ENCODE data around the gene IFT88.

DNA sequence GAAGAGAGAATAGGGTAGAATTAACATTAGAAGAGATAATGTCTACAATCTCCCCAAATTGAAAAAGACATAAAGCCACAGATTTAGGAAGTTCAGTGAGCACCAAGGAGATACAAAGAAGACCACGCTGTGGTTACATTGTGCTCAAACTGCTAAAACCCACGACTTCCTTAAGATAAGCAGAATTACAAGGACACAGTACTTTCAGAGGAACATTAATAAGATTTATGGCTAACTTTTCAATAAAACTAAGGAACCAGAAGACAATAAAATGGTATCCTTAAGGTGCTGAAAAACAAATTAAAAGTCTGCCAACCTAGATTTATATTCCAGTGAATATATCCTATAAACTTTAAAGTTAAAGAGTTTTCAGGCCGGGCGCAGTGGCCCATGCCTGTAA is 129.1 kb downstream of the IFT88 start:
- TF ChIP-seq, protein P1, sequence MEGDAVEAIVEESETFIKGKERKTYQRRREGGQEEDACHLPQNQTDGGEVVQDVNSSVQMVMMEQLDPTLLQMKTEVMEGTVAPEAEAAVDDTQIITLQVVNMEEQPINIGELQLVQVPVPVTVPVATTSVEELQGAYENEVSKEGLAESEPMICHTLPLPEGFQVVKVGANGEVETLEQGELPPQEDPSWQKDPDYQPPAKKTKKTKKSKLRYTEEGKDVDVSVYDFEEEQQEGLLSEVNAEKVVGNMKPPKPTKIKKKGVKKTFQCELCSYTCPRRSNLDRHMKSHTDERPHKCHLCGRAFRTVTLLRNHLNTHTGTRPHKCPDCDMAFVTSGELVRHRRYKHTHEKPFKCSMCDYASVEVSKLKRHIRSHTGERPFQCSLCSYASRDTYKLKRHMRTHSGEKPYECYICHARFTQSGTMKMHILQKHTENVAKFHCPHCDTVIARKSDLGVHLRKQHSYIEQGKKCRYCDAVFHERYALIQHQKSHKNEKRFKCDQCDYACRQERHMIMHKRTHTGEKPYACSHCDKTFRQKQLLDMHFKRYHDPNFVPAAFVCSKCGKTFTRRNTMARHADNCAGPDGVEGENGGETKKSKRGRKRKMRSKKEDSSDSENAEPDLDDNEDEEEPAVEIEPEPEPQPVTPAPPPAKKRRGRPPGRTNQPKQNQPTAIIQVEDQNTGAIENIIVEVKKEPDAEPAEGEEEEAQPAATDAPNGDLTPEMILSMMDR (conservative IDR thresholded peaks at IDR 0.05) = no peak
- no peak for TF ChIP-seq ZFX (IDR thresholded peaks at IDR 0.05)

Data from C4-2B (cell line).